HepG2 (cell line): ENCODE measurements around the gene UST. TPM values are rescaled to one million over a fixed set of nuclear protein-coding genes. Genes with fewer than 3 reads are reported as not detected.

ENCODE experiments used
- HMGXB3 ChIP-seq: sonication (generic); formaldehyde crosslinking; IDR thresholded peaks from 2 replicates; pipeline ENCODE4 v1.4.0; 2020; ENCODE audit warnings: missing genetic modification reagents, borderline replicate concordance
- HNF1A ChIP-seq, 2 experiments: sonication (generic) in 1 of 2; formaldehyde crosslinking in 1 of 2; IDR thresholded peaks; 2 replicates each; pipeline versions ENCODE4 v1.4.0 to v1.6.1; 2016 to 2020; ENCODE audit warnings: borderline replicate concordance in 1 of 2, low read depth in 1 of 2, mild to moderate bottlenecking in 1 of 2, missing genetic modification reagents in 1 of 2
- polyA plus RNA-seq, 8 experiments: library from polyadenylated mRNA; depleted of rRNA in 3 of 8; stranded (reverse) in 7 of 8; unstranded in 1 of 8; fragments of >200 nt; fragmentation: Illumina TruSeq in 4 of 8; extraction: Trizol in 4 of 8; gene quantifications; 2 replicates each; pipeline versions ENCODE4 v1.2.1 to v1.2.3, GENCODE V29; 2011 to 2016; ENCODE audit warnings: low read depth in 4 of 8, missing spikeins in 1 of 8, mixed read lengths in 1 of 8; ENCODE audit not compliant: insufficient read depth in 1 of 8
- total RNA-seq, 5 experiments: library from RNA; depleted of rRNA; stranded (reverse); fragments of >200 nt; fragmentation: Illumina TruSeq; extraction: Trizol; gene quantifications; 2 replicates each; pipeline ENCODE4 v1.2.3, GENCODE V29; 2016; ENCODE audit warnings: low read depth in 1 of 5

The UST gene
- total and polyA plus RNA-seq, 2 of the 13 experiments (the other 11 are each of a cell fraction or from before 2014, with no cell fraction given) = 0.27 TPM; not detected in 1

- TF ChIP-seq HNF1A (IDR thresholded peaks at IDR 0.05; ENCODE audit: low read depth) (no peak), HNF1A (CRISPR knock-in tag; IDR thresholded peaks at IDR 0.05; ENCODE audit: borderline replicate concordance) (no peak), HMGXB3 (CRISPR knock-in tag) (no peak)
Measured at GRCh38 chr6:149013586-149014344, 266.9 kb downstream of the UST start (continued).
